SK-MEL-5 (cell line): ENCODE data around the gene HIF3A. TPM values are rescaled to one million over a fixed set of nuclear protein-coding genes. Genes with fewer than 3 reads are reported as not detected.
A peak's percentile ranks its signal among the peaks of the same experiment; 100 is the strongest.
"Not testable (repeated sequence)": the region's sequence is repeated elsewhere in the genome, so short reads cannot be mapped to it uniquely, and the experiment has no call there.

Experiments
- DNase-seq: peaks from one replicate; pipeline ENCODE4 v3.0.0-alpha.2; 2016; ENCODE audit warnings: low read depth, low spot score
- in situ Hi-C: cut with HindIII; loops from 2 replicates; pipeline ENCODE4 v1.10.0; 2016; ENCODE audit warnings: low sequenced_read_pairs, high pct_unique_total_duplicates, low pct_unique_long_range_greater_than_20kb
- polyA plus RNA-seq, 2 experiments: library from polyadenylated mRNA; depleted of rRNA; stranded (reverse); fragments of >200 nt; gene quantifications; 2 replicates each; pipeline ENCODE4 v1.2.3, GENCODE V29; 2015
- total RNA-seq: library from RNA; depleted of rRNA; stranded (reverse); fragments of >200 nt; shearing (Covaris generic); gene quantifications from 2 replicates; pipeline ENCODE4 v1.2.3, GENCODE V29; 2014; rRNA removed

Gene HIF3A
- total RNA-seq = not detected in 2 replicates
- polyA plus RNA-seq (2015; cell fraction: cytosol; rRNA removed) = not detected in 2 replicates
- polyA plus RNA-seq (2015; cell fraction: nucleus; rRNA removed) = not detected in 2 replicates

GRCh38 chr19:46296722-46297461 lies at the start of gene HIF3A:
Gene HIF3A (plus strand): TSS chr19:46297042. CDS start chr19:46297077, 35 bp downstream.
- DNase-seq = no peak
- in situ Hi-C loops = no loop called here

GRCh38 chr19:46250076-46250735 lies 46.6 kb upstream of the HIF3A start:
- no peak for DNase-seq
- in situ Hi-C loops = no loop called here

- in situ Hi-C loops = no loop called here
- no peak for DNase-seq
Measured at GRCh38 chr19:46251416-46251815, 45.4 kb upstream of the HIF3A start.

- in situ Hi-C loops = no loop called here
- DNase-seq = no peak
Measured at GRCh38 chr19:46254776-46255175, 42.1 kb upstream of the HIF3A start.

- no peak for DNase-seq
- in situ Hi-C loops = no loop called here
Measured at GRCh38 chr19:46256855-46257254, 40.0 kb upstream of the HIF3A start.

- DNase-seq, in situ Hi-C loops: not testable (repeated sequence)
Measured at GRCh38 chr19:46261501-46261900, 35.3 kb upstream of the HIF3A start.

GRCh38 chr19:46262684-46263296 lies 34.1 kb upstream of the HIF3A start:
- in situ Hi-C loops = not testable (repeated sequence)
- DNase-seq = peak; percentile 4

GRCh38 chr19:46264801-46265200 lies 32.0 kb upstream of the HIF3A start:
- DNase-seq, in situ Hi-C loops: not testable (repeated sequence)

GRCh38 chr19:46265217-46265828 lies 31.5 kb upstream of the HIF3A start:
- in situ Hi-C loops = no loop called here
- DNase-seq = peak; percentile 80

- no peak for DNase-seq
- in situ Hi-C loops = no loop called here
Measured at GRCh38 chr19:46269101-46269500, 27.7 kb upstream of the HIF3A start.

- in situ Hi-C loops = no loop called here
- DNase-seq = no peak
Measured at GRCh38 chr19:46270521-46271256, 26.2 kb upstream of the HIF3A start.

GRCh38 chr19:46271481-46272197 lies 25.2 kb upstream of the HIF3A start:
- in situ Hi-C loops = no loop called here

GRCh38 chr19:46273931-46274330 lies 22.9 kb upstream of the HIF3A start:
- in situ Hi-C loops, DNase-seq: not testable (repeated sequence)

More at GRCh38 chr19:46271481-46272197, 25.2 kb upstream of the HIF3A start:
- DNase-seq = no peak

- in situ Hi-C loops = no loop called here
- DNase-seq = no peak
Measured at GRCh38 chr19:46279177-46279576, 17.7 kb upstream of the HIF3A start.

GRCh38 chr19:46283771-46284170 lies 13.1 kb upstream of the HIF3A start:
- in situ Hi-C loops = no loop called here
- no peak for DNase-seq

GRCh38 chr19:46284635-46285034 lies 12.2 kb upstream of the HIF3A start:
- in situ Hi-C loops = no loop called here
- no peak for DNase-seq

- DNase-seq = peak; percentile 16
- in situ Hi-C loops = no loop called here
Measured at GRCh38 chr19:46287585-46287984, 9.3 kb upstream of the HIF3A start.
